Activated naive CD4-positive, alpha-beta T cell treated with anti-CD3 and anti-CD28 coated beads, Interleukin-2, amount 50 U/mL, for 72 hours (primary cell): Measurements from ENCODE around the gene EPO. TPM values are rescaled to one million over a fixed set of nuclear protein-coding genes. Genes with fewer than 3 reads are reported as not detected.
"Not testable (repeated sequence)": the region's sequence is repeated elsewhere in the genome, so short reads cannot be mapped to it uniquely, and the experiment has no call there.

Source experiments
- ATAC-seq, 2 donors: fragments of 150-1000 bp; cut with Tn5 transposase; 2 replicates each; pipeline ENCODE4 v1.10.0; 2021; ENCODE audit warnings: mild to moderate bottlenecking in 2 of 2, moderate library complexity in 2 of 2
- DNase-seq, 2 donors: peaks; one replicate each; pipeline ENCODE4 v3.0.0; 2021 to 2022; ENCODE audit warnings: low spot score in 2 of 2
- H3K27ac Mint-ChIP-seq, 2 donors: one replicate each; pipeline ENCODE4 v1.8.0; 2022; ENCODE audit warnings: mild to moderate bottlenecking in 2 of 2, mixed read lengths in 2 of 2
- H3K36me3 Mint-ChIP-seq, 2 donors: one replicate each; pipeline ENCODE4 v1.8.0; 2022; ENCODE audit warnings: mixed read lengths in 2 of 2
- H3K9me3 Mint-ChIP-seq, 2 donors: one replicate each; pipeline ENCODE4 v1.8.0; 2022; ENCODE audit warnings: mixed read lengths in 2 of 2
- total RNA-seq, 2 donors: library from RNA; stranded (reverse); gene quantifications; one replicate each; pipeline ENCODE4 v1.2.3, GENCODE V29; 2022

The EPO gene
- total RNA-seq, 2 donors from 2014 or later: not detected

GRCh38 chr7:100691676-100692577 is 28.3 kb upstream of the EPO start:
- H3K27ac Mint-ChIP-seq: peak overlapping the region; percentile 26 to 93
- peaks cover 10 to 14% of the 10 kb centered on the region in 2 donors for H3K36me3 Mint-ChIP-seq
- ATAC-seq: peak; percentile 75
- DNase-seq: peak in 1 of 2 donors; percentile 92
- H3K9me3 Mint-ChIP-seq: no peaks in the 10 kb centered on the region

DNA sequence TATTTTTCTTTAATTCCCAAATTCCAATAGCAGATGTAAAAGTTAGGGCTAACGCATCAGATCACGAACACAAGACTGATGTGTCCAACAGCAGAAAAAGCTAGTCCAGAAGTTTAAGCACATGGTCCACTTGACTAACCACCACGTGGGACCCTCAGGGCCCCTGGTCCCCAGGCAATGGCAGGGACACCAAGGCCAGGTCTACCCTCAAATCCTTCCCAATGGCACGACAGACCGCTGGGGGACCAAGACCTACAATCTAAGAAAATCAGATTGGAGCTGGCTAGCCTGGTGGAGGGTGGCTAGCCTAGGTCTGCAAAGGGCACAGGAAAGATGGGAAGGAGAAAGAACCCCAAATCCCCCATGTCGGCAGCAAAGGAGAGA is 27.7 kb upstream of the EPO start:
- DNase-seq (no peak), ATAC-seq (no peak)
- H3K27ac Mint-ChIP-seq: peak overlapping the region; percentile 93 to 99
- no peaks in the 10 kb centered on the region for H3K9me3 Mint-ChIP-seq
- peaks cover 10 to 14% of the 10 kb centered on the region in 2 donors for H3K36me3 Mint-ChIP-seq

DNA sequence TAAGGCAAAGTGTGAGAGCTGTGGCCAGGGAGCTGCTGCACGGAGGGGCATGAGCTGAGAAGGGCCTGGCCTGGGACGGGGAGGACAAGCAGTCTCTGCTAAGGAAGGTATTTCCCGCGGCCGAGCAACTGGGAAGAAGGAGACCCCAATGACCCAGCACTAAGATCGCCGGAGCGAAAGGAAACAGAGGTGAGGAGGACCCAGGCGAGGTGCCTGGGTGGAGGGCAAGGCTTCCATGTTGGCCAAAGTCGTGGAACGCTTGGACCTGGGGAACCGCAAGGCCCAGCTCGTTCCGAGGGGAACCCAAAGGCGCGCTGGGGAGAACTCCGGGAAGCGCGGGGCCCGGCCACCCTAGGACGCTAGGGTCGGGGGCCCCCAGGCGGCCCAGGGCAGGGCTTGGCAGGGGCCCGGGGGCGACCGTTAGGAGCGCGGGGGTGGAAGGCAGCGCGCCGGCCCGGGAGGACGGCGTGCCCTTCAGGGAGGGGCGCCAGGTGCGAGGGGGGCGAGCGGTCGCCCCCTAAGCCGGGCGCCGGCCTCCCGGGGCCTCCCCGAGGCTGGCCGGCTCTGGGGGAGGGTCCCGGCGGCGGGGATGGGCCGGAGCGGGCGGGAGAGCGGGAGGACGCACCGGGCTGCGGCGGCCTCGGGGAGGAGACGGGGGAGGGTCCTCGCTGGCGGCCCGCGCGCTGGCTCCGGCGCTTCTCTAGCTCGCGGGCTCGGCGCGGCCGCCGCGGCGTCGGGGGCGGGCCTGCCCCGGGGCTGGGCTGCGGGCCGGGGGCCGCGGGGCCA is 26.8 kb upstream of the EPO start:
- Mint-ChIP-seq H3K36me3 (peaks cover 10 to 14% of the 10 kb centered on the region in 2 donors), H3K9me3 (no peaks in the 10 kb centered on the region), H3K27ac (peak overlapping the region; percentile 93 to 99)
- DNase-seq (no peak), ATAC-seq (peak; percentile 42 to 58)

- DNase-seq (peak; percentile 66 to 79), ATAC-seq (peak; percentile 68 to 75)
- no peaks in the 10 kb centered on the region for H3K9me3 Mint-ChIP-seq
- peaks cover 10 to 14% of the 10 kb centered on the region in 2 donors for H3K36me3 Mint-ChIP-seq
- H3K27ac Mint-ChIP-seq: peak within 1 kb of the TSS; percentile 93 to 99
Observed at GRCh38 chr7:100694098-100694745, 26.0 kb upstream of the EPO start, which contains the start of gene GIGYF1. Gene GIGYF1, minus strand, starts transcription at chr7:100694250. Its CDS starts 6,012 bp downstream, at chr7:100688238.

GRCh38 chr7:100696123-100696521 is 24.1 kb upstream of the EPO start:
- Mint-ChIP-seq H3K27ac (peak overlapping the region in 1 of 2 donors; percentile 64), H3K36me3 (peaks cover 10 to 14% of the 10 kb centered on the region in 2 donors), H3K9me3 (no peaks in the 10 kb centered on the region)
- DNase-seq (no peak), ATAC-seq (no peak)

DNA sequence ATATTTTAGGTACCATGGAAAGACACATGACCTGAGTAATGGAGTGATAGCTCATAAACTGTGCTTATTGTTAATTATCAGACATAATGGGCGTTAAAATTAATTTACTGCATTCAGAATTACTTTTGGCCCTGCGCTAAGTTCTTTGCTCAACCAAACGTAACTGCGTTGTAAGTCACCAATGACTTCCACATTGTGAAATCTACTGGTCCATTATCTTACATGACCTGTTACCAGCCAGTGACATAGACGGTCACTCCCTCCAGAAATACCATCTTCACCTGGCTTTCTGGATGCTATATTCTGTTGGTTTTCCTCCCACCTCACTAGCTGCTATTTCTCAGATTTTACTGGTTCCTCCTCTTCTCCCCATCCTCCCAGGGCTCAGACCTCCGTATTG is 21.2 kb upstream of the EPO start:
- no peak for DNase-seq
- no peaks in the 10 kb centered on the region for H3K36me3 Mint-ChIP-seq
- no peaks in the 10 kb centered on the region for H3K9me3 Mint-ChIP-seq
- no peak for ATAC-seq
- no peak overlapping the region for H3K27ac Mint-ChIP-seq

GRCh38 chr7:100701089-100701488 is 19.2 kb upstream of the EPO start:
- not testable (repeated sequence) for H3K27ac Mint-ChIP-seq, H3K9me3 Mint-ChIP-seq, ATAC-seq, H3K36me3 Mint-ChIP-seq, DNase-seq

DNA sequence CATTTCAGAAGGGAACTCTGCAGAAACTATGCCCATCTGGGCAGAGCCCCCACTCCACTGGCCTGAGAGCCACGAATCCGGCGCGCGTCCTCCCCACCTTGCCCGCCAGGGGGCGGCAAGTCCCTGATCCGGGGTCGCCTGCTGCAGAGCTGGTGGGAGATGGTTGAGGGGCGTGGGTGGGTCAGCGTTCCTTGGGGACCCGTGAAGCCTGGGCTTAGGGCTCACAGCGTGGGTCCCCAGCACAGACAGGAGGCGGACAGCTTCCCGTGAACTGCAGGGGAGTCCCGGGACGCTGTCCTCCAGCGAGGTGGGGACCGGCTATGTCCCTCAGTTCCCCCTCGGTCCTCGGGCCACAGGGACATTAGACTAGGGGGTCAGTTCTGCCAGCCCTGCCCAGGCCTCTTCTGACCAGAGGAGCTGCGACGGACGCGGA is 14.9 kb upstream of the EPO start:
- peak; percentile 84 to 93 for DNase-seq
- peaks cover 20 to 22% of the 10 kb centered on the region in 2 donors for H3K36me3 Mint-ChIP-seq
- peak overlapping the region; percentile 97 to 98 for H3K27ac Mint-ChIP-seq
- no peaks in the 10 kb centered on the region for H3K9me3 Mint-ChIP-seq
- peak; percentile 65 for ATAC-seq

DNA sequence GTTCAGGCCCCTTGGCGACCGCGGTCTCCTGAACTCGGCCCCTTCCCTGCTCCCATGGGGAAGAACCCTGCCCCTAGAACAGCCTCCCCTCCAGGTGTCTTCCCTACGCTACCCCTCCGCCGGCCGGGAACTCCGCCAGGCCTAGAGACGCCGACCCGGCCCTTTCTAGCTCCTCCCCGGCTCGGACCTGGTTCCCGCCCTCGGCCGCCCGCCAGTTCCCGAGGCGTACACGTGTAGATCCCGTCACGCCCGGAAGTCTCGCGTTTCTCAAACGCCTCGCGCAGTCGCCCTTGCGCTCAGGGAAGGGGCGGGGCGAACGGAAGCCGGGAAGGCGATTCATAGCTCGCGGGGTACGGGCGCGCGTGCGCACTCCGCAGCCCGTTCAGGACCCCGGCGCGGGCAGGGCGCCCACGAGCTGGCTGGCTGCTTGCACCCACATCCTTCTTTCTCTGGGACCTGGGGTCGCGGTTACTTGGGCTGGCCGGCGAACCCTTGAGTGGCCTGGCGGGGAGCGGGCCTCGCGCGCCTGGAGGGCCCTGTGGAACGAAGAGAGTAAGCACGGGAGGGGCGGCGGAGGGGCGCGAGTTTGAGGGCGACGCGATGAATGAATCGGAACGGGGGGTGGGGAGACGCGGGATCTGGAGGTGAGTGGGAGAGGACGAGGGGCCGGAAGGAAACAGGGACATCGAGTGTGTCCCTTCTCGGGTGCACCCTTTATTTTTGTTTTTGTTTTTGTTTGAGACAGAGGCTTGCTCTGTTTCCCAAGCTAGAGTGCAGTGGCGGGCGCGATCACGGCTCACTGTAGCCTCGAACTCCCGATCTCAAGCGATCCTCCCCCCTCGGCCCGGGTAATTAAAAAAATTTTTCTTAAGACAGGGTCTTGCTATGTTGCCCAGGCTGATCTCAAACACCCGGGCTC is 14.3 kb upstream of the EPO start, which contains the start of gene POP7:
Gene POP7, plus strand, starts transcription at position 369 of the 919 bp plus-strand sequence. CDS start 710 bp downstream, outside the sequence.
- ATAC-seq: peak; percentile 97 to 99
- Mint-ChIP-seq H3K36me3 (peaks cover 20 to 22% of the 10 kb centered on the region in 2 donors), H3K9me3 (no peaks in the 10 kb centered on the region), H3K27ac (peak within 1 kb of the TSS; percentile 97 to 98)
- peak; percentile 99 for DNase-seq

DNA sequence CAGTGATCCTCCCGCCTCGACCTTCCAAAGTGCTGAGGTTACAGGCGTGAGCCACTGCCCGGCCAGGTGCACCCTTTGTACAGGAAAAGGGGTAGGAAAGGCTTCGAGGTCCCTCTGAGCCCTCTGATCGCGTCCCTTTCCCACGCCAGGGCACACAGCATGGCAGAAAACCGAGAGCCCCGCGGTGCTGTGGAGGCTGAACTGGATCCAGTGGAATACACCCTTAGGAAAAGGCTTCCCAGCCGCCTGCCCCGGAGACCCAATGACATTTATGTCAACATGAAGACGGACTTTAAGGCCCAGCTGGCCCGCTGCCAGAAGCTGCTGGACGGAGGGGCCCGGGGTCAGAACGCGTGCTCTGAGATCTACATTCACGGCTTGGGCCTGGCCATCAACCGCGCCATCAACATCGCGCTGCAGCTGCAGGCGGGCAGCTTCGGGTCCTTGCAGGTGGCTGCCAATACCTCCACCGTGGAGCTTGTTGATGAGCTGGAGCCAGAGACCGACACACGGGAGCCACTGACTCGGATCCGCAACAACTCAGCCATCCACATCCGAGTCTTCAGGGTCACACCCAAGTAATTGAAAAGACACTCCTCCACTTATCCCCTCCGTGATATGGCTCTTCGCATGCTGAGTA is 13.5 kb upstream of the EPO start:
- peak overlapping the region; percentile 97 to 98 for H3K27ac Mint-ChIP-seq
- peaks cover 20 to 22% of the 10 kb centered on the region in 2 donors for H3K36me3 Mint-ChIP-seq
- no peak for ATAC-seq

GRCh38 chr7:100708395-100708794 is 11.9 kb upstream of the EPO start:
- Mint-ChIP-seq H3K27ac (no peak overlapping the region), H3K36me3 (peaks cover 20 to 22% of the 10 kb centered on the region in 2 donors), H3K9me3 (no peaks in the 10 kb centered on the region)
- ATAC-seq (no peak), DNase-seq (no peak)

More for the DNA sequence above, 13.5 kb upstream of the EPO start:
- no peaks in the 10 kb centered on the region for H3K9me3 Mint-ChIP-seq
- no peak for DNase-seq

DNA sequence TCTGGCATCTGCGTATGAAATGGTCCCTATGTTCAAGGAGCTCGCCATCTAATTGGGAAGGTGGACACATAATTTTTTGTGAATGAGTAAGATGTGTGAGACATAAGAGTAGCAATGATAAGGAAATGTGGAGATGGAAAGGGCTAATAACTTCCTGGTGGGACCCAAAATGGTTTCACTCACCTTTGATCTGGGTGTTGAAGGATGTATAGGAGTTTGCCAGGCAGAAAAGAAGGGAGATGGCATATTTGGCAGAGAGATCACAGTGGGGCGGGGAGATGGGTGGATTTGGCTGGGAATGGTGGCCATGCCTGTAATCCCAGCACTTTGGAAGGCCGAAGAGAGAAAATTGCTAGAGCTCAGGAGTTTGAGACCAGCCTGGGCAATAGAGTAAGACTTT is 9.8 kb upstream of the EPO start:
- DNase-seq (peak in 1 of 2 donors; percentile 0), ATAC-seq (no peak)
- H3K27ac Mint-ChIP-seq: no peak overlapping the region
- H3K9me3 Mint-ChIP-seq: no peaks in the 10 kb centered on the region
- peaks cover 20 to 22% of the 10 kb centered on the region in 2 donors for H3K36me3 Mint-ChIP-seq

GRCh38 chr7:100711369-100711768 is 8.9 kb upstream of the EPO start:
- DNase-seq: peak in 1 of 2 donors; percentile 1
- H3K27ac Mint-ChIP-seq: no peak overlapping the region
- H3K36me3 Mint-ChIP-seq: peaks cover 13 to 16% of the 10 kb centered on the region in 2 donors
- no peak for ATAC-seq
- H3K9me3 Mint-ChIP-seq: no peaks in the 10 kb centered on the region

- H3K36me3 Mint-ChIP-seq: peaks cover 0 to 11% of the 10 kb centered on the region in 2 donors
- DNase-seq: peak in 1 of 2 donors; percentile 0
- H3K27ac Mint-ChIP-seq: no peak overlapping the region
- H3K9me3 Mint-ChIP-seq: no peaks in the 10 kb centered on the region
- ATAC-seq: no peak
Observed at GRCh38 chr7:100714725-100715124, 5.5 kb upstream of the EPO start.

- not testable (repeated sequence) for ATAC-seq, H3K9me3 Mint-ChIP-seq, H3K27ac Mint-ChIP-seq, DNase-seq
- H3K36me3 Mint-ChIP-seq: peaks cover 0 to 13% of the 10 kb centered on the region in 2 donors
Observed at GRCh38 chr7:100717073-100717472, 3.2 kb upstream of the EPO start.
